ENCODE measurements around the gene LDLRAD3. TPM values are rescaled to one million over a fixed set of nuclear protein-coding genes. Genes with fewer than 3 reads are reported as not detected.
"Not testable (repeated sequence)": the region's sequence is repeated elsewhere in the genome, so short reads cannot be mapped to it uniquely, and the experiment has no call there.

LDLRAD3 gene
- total RNA-seq, 2 donors from 2014 or later = 0.19 to 0.45 TPM

DNA sequence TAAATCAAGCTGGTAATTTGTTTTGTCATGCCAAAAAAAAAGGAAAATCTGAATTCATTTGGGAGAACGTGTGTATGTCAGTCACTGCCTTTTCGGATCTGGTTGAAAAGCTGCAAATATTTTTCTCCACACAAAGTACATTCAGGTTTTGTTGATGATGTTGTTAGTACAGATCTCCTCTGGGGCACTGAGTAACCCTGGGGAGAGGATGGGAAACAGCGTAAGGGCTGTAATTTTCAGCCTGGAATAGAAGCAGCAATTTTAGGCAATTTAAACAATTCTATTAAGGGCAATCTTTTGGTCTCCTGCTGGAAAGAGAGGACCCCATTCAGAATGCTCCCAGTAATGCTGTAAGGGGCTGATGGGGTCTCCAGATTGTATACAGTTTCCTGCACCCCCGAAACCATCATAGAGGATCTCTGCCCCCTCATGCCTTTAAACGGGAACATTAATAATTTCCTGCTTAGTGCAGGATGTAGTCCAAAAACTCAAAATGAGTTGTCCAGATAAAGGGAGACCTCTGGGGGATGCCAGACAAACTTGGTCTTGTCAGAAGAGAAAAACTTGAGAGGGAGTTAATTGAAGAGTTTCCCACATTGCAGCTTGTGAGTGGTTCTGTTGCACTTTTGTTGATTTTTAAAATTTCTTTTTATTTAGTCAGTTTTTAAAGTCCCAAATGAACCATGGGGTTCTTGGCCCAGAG is 213.1 kb downstream of the LDLRAD3 start:
- ATAC-seq (replicated peaks) = no peak
- no peaks in the 10 kb centered on the region for H3K9me3 Mint-ChIP-seq
- H3K4me1 Mint-ChIP-seq = no peaks in the 10 kb centered on the region
- no peaks in the 10 kb centered on the region for H3K36me3 Mint-ChIP-seq (ENCODE audit: low read depth)
- peaks cover 13% of the 10 kb centered on the region for H3K27me3 Mint-ChIP-seq
- H3K27ac Mint-ChIP-seq = no peak overlapping the region
- H3K4me3 Mint-ChIP-seq = no peak overlapping the region

DNA sequence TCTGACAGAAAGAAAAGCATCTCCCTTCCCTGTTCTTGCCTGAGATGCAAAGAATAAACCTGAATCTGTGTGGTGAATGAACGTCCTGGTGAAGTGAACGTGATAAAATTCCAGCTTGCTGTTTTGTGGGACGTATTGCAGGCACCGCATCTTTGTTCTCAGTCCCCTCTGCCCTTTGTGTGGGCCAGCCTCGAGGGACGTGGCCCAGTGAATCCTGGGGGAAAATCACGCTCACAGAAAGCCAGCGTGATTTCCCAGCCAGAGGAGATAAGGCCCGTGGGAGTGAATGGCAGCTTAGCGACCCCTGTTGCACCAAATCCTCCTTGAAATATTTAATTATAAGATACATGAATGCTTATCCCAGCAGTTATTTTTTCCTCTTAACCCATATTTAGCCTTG is 216.2 kb downstream of the LDLRAD3 start:
- ATAC-seq (replicated peaks) = no peak

DNA sequence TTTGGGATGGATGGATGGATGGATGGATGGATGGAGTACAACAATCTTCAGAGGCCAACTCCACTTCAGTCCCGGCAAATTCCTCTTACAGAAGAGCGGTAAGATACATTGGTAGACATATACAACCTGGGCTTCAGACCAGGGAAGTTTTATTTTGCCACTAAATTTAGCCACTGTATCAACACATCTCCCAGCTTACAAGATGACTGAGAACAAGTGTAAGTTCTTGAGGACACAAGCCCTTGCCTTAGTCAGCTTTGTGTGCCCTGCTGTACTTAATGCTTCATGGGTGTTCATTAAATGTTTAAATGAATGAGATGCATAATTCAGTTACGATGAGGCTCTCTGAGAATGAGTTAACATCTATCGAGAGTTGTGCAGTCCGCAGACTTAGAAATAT is 217.7 kb downstream of the LDLRAD3 start:
- no peaks in the 10 kb centered on the region for H3K4me1 Mint-ChIP-seq
- H3K27ac Mint-ChIP-seq = no peak overlapping the region
- no peaks in the 10 kb centered on the region for H3K9me3 Mint-ChIP-seq
- no peak for ATAC-seq (replicated peaks)
- H3K4me3 Mint-ChIP-seq = no peak overlapping the region
- H3K27me3 Mint-ChIP-seq = peaks cover 16% of the 10 kb centered on the region
- H3K36me3 Mint-ChIP-seq (ENCODE audit: low read depth) = no peaks in the 10 kb centered on the region

More for the DNA sequence above, 216.2 kb downstream of the LDLRAD3 start:
- Mint-ChIP-seq H3K4me3 (no peak overlapping the region), H3K4me1 (no peaks in the 10 kb centered on the region), H3K36me3 (ENCODE audit: low read depth) (no peaks in the 10 kb centered on the region), H3K9me3 (no peaks in the 10 kb centered on the region), H3K27ac (no peak overlapping the region), H3K27me3 (peaks cover 13% of the 10 kb centered on the region)

DNA sequence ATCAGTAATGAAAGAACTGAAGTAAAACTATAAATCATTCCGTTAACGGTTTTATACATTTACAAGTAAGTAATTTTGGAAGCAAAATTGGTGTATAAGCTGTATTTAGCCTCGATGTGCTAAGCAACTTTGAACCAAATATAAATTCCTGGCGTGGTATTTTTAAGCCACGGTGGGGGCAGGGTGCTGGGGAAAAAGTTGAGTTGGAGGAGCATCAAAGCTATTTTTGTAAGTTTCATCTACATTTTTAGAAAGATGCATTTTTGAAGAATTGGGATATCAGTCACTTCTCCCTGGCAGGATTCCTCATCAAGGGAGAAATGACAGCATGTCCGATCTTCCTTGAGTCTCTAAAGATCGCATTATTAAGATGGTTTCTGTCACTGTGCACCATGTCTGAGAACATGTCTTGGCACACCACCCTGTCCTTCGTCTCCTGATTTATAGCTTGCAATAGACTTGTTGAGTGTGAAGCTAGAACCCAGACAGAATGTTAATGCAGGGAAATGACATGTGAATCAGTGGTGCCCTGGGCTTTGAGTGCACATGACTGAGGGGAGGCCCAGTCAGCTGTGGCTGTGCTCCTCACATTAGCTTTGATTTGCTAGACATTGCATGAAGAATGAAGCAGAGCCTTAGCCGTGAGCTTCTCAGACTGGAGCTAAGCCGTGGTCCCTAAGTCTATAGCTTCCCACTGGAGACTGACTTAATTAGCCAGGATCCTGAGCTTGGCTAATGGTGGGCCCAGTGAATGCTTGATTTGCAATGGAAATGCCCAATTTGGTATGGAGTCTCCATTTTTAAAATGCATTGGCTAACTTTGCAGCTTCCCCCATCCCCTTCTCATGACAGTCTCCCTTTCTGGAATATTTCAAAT is 218.4 kb downstream of the LDLRAD3 start:
- Mint-ChIP-seq H3K36me3 (ENCODE audit: low read depth) (no peaks in the 10 kb centered on the region), H3K4me3 (no peak overlapping the region), H3K4me1 (no peaks in the 10 kb centered on the region), H3K27me3 (peaks cover 16% of the 10 kb centered on the region), H3K27ac (no peak overlapping the region), H3K9me3 (no peaks in the 10 kb centered on the region)
- no peak for ATAC-seq (replicated peaks)

DNA sequence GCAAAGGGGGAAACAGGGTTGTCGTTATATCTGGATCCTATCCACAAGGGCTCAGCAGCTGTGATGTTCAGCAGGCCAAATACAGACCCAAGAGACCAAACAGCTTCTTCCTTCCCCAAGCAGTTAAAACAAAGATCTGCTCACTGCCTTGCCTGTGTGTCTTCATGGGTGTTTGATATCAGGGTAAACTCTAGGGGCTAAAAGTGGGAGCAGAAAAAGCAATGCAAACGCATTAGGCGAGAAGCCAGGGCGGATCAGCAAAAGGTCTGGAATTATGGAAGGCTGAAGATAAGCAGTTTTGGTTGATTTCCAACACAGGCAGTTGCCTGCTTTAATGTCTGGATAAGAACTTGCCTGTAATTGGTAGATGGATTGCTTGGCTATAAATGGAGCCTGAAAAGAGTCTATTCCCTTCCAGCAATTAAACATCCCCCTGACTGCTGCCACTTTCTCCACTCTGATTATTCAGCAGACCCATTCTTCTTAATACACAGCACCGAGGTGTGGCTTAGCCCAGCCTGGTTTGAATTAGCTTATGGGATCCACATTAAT is 219.1 kb downstream of the LDLRAD3 start:
- Mint-ChIP-seq H3K4me3 (no peak overlapping the region), H3K27ac (no peak overlapping the region), H3K9me3 (no peaks in the 10 kb centered on the region), H3K36me3 (ENCODE audit: low read depth) (no peaks in the 10 kb centered on the region), H3K4me1 (no peaks in the 10 kb centered on the region), H3K27me3 (peaks cover 12% of the 10 kb centered on the region)
- ATAC-seq (replicated peaks) = no peak

DNA sequence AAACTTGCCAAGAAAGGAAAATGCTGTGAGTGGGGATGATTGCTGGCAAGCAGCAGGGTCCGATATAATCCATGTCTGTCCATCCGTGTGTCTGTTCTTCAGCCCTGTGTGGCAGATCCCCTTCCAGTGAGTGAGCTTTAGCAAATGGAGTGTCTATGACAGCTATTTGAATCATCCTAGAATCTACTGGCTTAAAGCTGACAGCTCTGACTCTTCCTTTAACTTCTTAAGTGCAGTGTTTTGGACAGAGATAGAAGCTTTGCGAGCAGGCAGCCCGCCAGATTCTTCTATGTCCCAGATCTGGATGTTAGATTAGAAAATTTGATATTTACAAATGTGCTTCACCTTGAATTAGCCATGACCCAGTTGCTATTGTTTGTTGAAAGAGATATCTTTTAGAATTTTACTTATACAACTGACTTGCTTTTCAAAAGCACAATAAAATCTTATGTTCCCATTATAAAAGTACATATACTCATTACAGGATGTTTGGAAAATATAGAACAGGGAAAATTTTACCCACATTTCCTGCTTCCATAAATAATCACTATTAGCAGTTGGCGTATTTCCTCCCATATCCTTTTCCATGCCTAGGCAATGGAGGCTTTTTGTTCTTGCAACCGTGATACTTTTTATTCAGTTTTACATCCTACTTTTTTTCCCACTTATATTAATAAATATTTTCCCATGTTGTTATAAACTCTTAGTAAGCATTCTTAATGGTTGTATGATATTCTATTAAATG is 220.8 kb downstream of the LDLRAD3 start:
- Mint-ChIP-seq H3K27ac (no peak overlapping the region), H3K4me1 (no peaks in the 10 kb centered on the region), H3K9me3 (no peaks in the 10 kb centered on the region), H3K4me3 (no peak overlapping the region), H3K27me3 (peaks cover 9% of the 10 kb centered on the region), H3K36me3 (ENCODE audit: low read depth) (no peaks in the 10 kb centered on the region)
- ATAC-seq (replicated peaks) = no peak

DNA sequence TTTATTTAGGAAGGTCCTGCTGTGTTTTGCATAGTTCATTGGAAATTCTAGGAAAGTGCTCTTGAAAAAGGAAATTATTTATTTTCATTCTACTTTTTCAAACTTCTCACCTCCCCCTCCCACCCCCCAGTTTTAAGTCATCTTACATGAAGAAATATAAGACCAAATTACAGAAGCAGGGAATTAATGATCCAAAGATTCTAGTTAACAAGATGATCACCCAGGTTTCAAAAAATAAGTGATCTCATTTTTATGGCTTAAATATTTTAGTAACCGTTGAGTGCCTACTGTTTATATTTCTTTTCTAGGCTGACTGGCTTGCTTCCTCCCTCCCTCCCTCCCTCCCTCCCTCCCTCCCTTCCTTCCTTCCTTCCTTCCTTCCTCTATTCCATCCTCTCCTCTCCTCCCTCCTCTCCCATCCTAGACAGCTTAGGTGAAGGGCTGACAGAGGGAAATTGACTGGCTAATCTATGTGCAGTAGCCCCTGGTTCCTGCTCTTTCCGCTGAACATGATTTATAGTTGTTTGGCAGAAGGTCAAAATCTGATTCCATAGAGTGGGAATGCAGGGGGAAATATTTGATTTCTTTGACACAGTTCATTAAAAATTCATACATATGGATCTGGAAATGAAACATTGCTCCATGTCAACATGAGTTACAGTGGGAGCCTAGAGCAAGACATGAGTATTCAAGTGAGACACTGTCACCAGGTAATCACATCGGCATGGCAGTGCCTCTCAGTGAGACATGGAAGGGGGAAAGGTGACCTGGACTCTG is 221.9 kb downstream of the LDLRAD3 start:
- no peaks in the 10 kb centered on the region for H3K4me1 Mint-ChIP-seq
- peaks cover 9% of the 10 kb centered on the region for H3K27me3 Mint-ChIP-seq
- H3K4me3 Mint-ChIP-seq = no peak overlapping the region
- H3K36me3 Mint-ChIP-seq (ENCODE audit: low read depth) = no peaks in the 10 kb centered on the region
- no peak overlapping the region for H3K27ac Mint-ChIP-seq
- no peaks in the 10 kb centered on the region for H3K9me3 Mint-ChIP-seq
- ATAC-seq (replicated peaks) = no peak

DNA sequence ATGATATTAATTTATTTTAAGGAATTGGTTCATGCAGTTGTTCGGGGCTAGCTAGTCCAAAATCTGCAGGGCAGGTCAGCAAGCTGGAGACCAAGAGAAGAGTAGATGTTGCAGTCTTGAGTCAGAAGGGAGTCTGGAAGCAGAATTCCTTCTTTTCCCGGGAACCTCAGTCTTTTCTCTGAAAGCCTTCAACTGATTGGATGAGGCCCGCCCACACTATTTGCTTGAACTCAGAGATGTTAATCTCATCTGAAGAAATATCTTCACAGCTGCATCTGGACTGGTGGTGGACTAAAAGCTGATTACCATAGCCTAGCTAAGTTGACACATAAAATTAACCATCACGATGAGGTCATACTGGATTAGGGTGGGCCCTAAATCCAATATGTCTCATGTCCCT is 223.2 kb downstream of the LDLRAD3 start:
- H3K27me3 Mint-ChIP-seq = peaks cover 14% of the 10 kb centered on the region

DNA sequence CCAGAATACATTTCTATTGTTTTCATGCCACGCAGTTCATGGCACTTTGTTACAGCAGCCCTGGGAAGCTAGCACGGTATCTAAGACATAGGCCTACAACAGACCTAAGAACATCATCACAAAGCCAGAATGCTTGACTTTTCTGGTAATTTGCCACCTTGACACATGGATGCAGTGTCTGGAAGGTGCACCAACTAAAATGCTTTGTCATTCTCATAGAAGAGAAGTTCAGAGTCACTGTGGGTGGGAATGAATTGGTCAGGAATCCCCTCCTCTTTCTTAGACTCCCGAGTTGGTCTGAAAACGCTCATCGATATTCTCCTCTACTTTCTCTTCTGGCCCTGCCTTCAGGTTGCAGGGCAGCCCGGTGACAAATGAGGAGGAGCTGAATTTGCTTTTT is 223.9 kb downstream of the LDLRAD3 start:
- no peaks in the 10 kb centered on the region for H3K9me3 Mint-ChIP-seq
- no peak overlapping the region for H3K4me3 Mint-ChIP-seq
- H3K27me3 Mint-ChIP-seq = peaks cover 14% of the 10 kb centered on the region
- no peak for ATAC-seq (replicated peaks)
- H3K27ac Mint-ChIP-seq = no peak overlapping the region
- H3K36me3 Mint-ChIP-seq (ENCODE audit: low read depth) = no peaks in the 10 kb centered on the region
- H3K4me1 Mint-ChIP-seq = no peaks in the 10 kb centered on the region

More for the DNA sequence above, 223.2 kb downstream of the LDLRAD3 start:
- no peaks in the 10 kb centered on the region for H3K36me3 Mint-ChIP-seq (ENCODE audit: low read depth)
- no peaks in the 10 kb centered on the region for H3K4me1 Mint-ChIP-seq
- no peak overlapping the region for H3K27ac Mint-ChIP-seq
- no peak overlapping the region for H3K4me3 Mint-ChIP-seq
- no peaks in the 10 kb centered on the region for H3K9me3 Mint-ChIP-seq
- no peak for ATAC-seq (replicated peaks)

DNA sequence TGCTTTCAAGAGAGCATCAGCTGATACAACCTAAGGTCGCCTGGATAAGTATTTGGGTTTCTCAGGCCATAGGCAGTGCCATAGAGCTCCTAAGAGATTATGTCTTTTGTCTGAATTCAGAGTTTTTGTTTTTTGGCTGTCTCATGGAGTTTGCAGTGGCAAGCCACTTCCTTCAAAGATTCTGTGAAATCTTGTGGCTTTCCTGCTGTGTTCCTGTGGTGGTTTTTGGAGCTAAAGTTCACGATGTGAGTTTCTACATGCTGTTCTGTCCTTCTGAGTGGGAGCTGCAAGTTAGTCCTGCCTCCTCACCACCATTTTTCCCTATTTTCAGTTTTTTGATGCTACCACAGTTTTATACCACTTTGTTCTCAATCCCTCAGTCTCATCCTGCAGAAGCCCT is 234.0 kb downstream of the LDLRAD3 start:
- no peak overlapping the region for H3K4me3 Mint-ChIP-seq
- no peak overlapping the region for H3K27ac Mint-ChIP-seq
- peaks cover 8% of the 10 kb centered on the region for H3K4me1 Mint-ChIP-seq
- no peaks in the 10 kb centered on the region for H3K9me3 Mint-ChIP-seq
- no peaks in the 10 kb centered on the region for H3K36me3 Mint-ChIP-seq (ENCODE audit: low read depth)
- no peak for ATAC-seq (replicated peaks)
- H3K27me3 Mint-ChIP-seq = peaks cover 36% of the 10 kb centered on the region

DNA sequence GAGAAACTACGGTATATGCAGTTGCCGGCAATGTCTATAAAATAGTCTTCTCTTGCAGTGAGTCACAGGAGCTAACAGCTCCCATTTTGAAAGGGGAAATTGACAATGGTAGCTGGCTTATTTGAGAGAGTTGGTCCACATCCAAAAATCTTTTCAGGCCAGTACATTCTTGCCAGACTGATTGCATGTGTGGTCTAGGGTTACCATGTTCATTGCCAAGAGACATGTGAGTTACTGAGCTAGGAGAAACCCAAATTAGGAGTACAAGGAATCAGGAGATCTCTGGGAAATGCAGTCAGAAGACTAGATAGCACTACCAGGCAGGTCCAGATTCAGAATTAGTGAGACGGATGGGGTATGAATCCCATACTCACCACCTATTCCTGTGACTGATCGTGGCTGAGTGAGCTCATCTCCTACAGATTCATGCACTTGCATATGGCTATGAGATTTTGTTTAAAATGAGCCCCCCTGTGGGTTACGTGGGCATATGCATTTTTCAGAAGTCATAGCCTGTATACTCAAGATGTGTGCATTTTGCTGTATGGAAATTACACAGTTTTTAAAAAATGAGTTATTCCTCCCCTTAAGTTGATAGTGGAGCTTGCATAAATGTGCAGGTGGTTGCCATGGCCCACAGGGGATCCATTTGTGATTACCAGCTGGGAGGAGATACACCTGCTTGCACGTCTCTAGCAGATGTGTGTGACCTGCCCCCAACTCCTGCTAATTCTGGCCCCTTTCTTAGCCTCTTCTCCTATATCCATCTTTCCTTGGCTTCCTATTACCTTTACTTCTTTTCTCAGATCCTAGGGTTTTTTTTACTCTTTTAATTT is 242.7 kb downstream of the LDLRAD3 start:
- no peaks in the 10 kb centered on the region for H3K4me1 Mint-ChIP-seq

DNA sequence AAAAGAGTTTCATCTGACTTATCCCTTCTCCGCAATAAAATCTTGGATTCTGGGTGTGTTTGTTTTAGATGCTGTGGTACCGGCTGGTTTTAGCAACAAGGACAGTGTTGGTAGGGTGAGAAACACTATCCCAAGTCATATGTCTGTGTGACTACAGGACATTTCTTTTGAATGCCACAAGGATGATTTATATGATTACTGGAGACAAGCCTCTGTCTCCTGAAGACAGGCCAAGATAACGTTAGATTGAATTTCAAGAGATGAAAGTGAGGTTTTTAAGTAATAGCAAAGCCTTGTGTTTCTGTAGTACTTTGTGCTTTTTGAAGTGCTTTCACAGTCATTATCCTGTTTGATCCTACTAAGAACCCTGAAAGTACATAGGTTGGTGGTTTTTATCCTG is 243.8 kb downstream of the LDLRAD3 start:
- H3K36me3 Mint-ChIP-seq (ENCODE audit: low read depth) = no peaks in the 10 kb centered on the region
- no peak for ATAC-seq (replicated peaks)

More for the DNA sequence above, 242.7 kb downstream of the LDLRAD3 start:
- no peak for ATAC-seq (replicated peaks)
- Mint-ChIP-seq H3K4me3 (no peak overlapping the region), H3K27me3 (peaks cover 10% of the 10 kb centered on the region), H3K36me3 (ENCODE audit: low read depth) (no peaks in the 10 kb centered on the region), H3K27ac (no peak overlapping the region), H3K9me3 (no peaks in the 10 kb centered on the region)

DNA sequence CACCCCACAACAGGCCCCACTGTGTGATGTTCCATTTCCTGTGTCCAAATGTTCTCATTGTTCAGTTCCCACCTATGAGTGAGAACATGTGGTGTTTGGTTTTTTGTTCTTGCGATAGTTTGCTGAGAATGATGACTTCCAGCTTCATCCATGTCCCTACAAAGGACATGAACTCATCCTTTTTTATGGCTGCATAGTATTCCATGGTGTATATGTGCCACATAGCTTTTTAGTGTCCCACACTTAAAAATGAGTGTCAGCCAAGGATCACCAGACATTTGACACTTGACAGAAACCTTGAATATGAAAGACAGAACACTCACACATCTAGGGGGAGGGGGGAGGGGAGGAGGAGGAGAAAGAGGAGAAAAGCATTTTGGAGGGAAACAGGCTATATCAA is 245.9 kb downstream of the LDLRAD3 start:
- not testable (repeated sequence) for H3K4me3 Mint-ChIP-seq; H3K9me3 Mint-ChIP-seq; H3K36me3 Mint-ChIP-seq (ENCODE audit: low read depth); H3K27ac Mint-ChIP-seq; ATAC-seq (replicated peaks); H3K27me3 Mint-ChIP-seq; H3K4me1 Mint-ChIP-seq

More for the DNA sequence above, 243.8 kb downstream of the LDLRAD3 start:
- no peaks in the 10 kb centered on the region for H3K4me1 Mint-ChIP-seq
- no peak overlapping the region for H3K4me3 Mint-ChIP-seq
- peaks cover 5% of the 10 kb centered on the region for H3K27me3 Mint-ChIP-seq
- H3K27ac Mint-ChIP-seq = no peak overlapping the region
- no peaks in the 10 kb centered on the region for H3K9me3 Mint-ChIP-seq

Data from activated T-helper 17 cell treated with anti-CD3 and anti-CD28 coated beads, Interleukin-2, amount 50 U/mL, for 72 hours (primary cell).